Subcutaneous adipose tissue (tissue), 4 donors: ENCODE data around the gene PAQR5. TPM values are rescaled to one million over a fixed set of nuclear protein-coding genes. Genes with fewer than 3 reads are reported as not detected.

Experiments used
- CTCF ChIP-seq: fragments of 450-650 bp; IDR thresholded peaks from one replicate; pipeline ENCODE4 v1.5.1; 2016; ENCODE audit warnings: low read depth, mild to moderate bottlenecking, control low read depth, antibody characterized with exemption, moderate library complexity
- total RNA-seq, 4 donors: library from RNA; depleted of rRNA; stranded (reverse); fragments of >200 nt; gene quantifications; one replicate each; pipeline ENCODE4 v1.1.0, GENCODE V29; 2016

Gene PAQR5
- 10 to 100 TPM in 1 of 4 donors, 1 to 10 TPM in 2, under 1 TPM in 1; 0.38 to 23.5 (median 2.2) TPM for total RNA-seq

GRCh38 chr15:69298697-69299441, at the start of gene PAQR5:
PAQR5 (plus strand) TSS chr15:69298912; CDS start chr15:69360081, 61,169 bp downstream.
- TF ChIP-seq CTCF, result no peak

- no peak for TF ChIP-seq CTCF
Observed at GRCh38 chr15:69253156-69253555, 45.6 kb upstream of the PAQR5 start.

GRCh38 chr15:69265347-69265955, 33.3 kb upstream of the PAQR5 start:
- TF ChIP-seq CTCF, result no peak

GRCh38 chr15:69271217-69271616, 27.5 kb upstream of the PAQR5 start:
- TF ChIP-seq CTCF, result no peak

- TF ChIP-seq CTCF, result no peak
Observed at GRCh38 chr15:69272139-69272538, 26.6 kb upstream of the PAQR5 start.

GRCh38 chr15:69272891-69273290, 25.8 kb upstream of the PAQR5 start:
- TF ChIP-seq CTCF, result no peak

GRCh38 chr15:69275074-69275670, 23.5 kb upstream of the PAQR5 start:
- no peak for TF ChIP-seq CTCF
